Lower leg skin (tissue), 3 donors: ENCODE results near the gene CTNS.

Source experiments
- CTCF ChIP-seq, 3 donors: fragments of 450-650 bp; IDR thresholded peaks; one replicate each; pipeline ENCODE4 v1.5.1; 2016; ENCODE audit warnings: antibody characterized with exemption in 3 of 3, mild to moderate bottlenecking in 3 of 3, moderate library complexity in 2 of 3
- POLR2A ChIP-seq, 2 donors: fragments of 450-650 bp; IDR thresholded peaks; one replicate each; pipeline ENCODE4 v1.6.1; 2016 to 2017; ENCODE audit warnings: antibody characterized with exemption in 2 of 2, mild to moderate bottlenecking in 1 of 2, moderate library complexity in 1 of 2

- no peak for TF ChIP-seq CTCF (IDR thresholded peaks at IDR 0.05)
- no peak for TF ChIP-seq POLR2A (IDR thresholded peaks at IDR 0.05)
Measured at GRCh38 chr17:3708366-3708765, 71.8 kb downstream of the CTNS start.
